Breast epithelium (tissue), 4 donors: Measurements from ENCODE around the gene CACNA2D1. TPM values are rescaled to one million over a fixed set of nuclear protein-coding genes. Genes with fewer than 3 reads are reported as not detected.

Experiments
- DNase-seq, 2 donors: peaks; one replicate each; pipeline ENCODE4 v3.0.0-alpha.2; 2019; ENCODE audit warnings: low spot score in 2 of 2
- H3K27ac ChIP-seq, 2 donors: fragments of 200-600 bp; sonication (generic) in 1 of 2; one replicate each; pipeline ENCODE4 v1.5.1; 2016 to 2019; ENCODE audit warnings: mild to moderate bottlenecking in 1 of 2
- H3K27me3 ChIP-seq, 2 donors: fragments of 200-600 bp; sonication (generic) in 1 of 2; one replicate each; pipeline versions ENCODE4 v1.5.1 to v1.6.0; 2017 to 2019; ENCODE audit warnings: control low read depth in 1 of 2, mild to moderate bottlenecking in 1 of 2
- H3K36me3 ChIP-seq: fragments of 200-600 bp; one replicate; pipeline ENCODE4 v1.5.1; 2019
- H3K4me1 ChIP-seq, 2 donors: fragments of 200-600 bp; sonication (generic); one replicate each; pipeline ENCODE4 v1.5.1; 2016 to 2019; ENCODE audit warnings: control low read depth in 1 of 2
- H3K4me3 ChIP-seq, 3 donors: fragments of 200-600 bp; sonication (generic); 1 replicate in 2 of 3; 2 replicates in 1 of 3; pipeline ENCODE4 v1.5.1; 2016 to 2019; ENCODE audit warnings: mild to moderate bottlenecking in 3 of 3, moderate library complexity in 2 of 3
- H3K9me3 ChIP-seq, 2 donors: fragments of 200-600 bp; sonication (generic) in 1 of 2; one replicate each; pipeline ENCODE4 v1.5.1; 2016 to 2019; ENCODE audit warnings: control low read depth in 1 of 2
- CTCF ChIP-seq, 3 donors: fragments of 450-650 bp; IDR thresholded peaks; one replicate each; pipeline ENCODE4 v1.5.1; 2016 to 2017; ENCODE audit warnings: antibody characterized with exemption in 3 of 3, mild to moderate bottlenecking in 3 of 3, moderate library complexity in 3 of 3
- POLR2A ChIP-seq: fragments of 450-650 bp; IDR thresholded peaks from one replicate; pipeline ENCODE4 v1.6.1; 2016; ENCODE audit warnings: antibody characterized with exemption, mild to moderate bottlenecking, moderate library complexity
- POLR2AphosphoS5 ChIP-seq, 3 donors: sonication (generic); formaldehyde crosslinking; IDR thresholded peaks; one replicate each; pipeline ENCODE4 v1.6.1; 2017; ENCODE audit warnings: antibody characterized with exemption in 3 of 3
- intact Hi-C: fragments of 100-400 bp; cut with DNase I; formaldehyde crosslinking; loops from one replicate; pipeline ENCODE4 v1.15.1; 2023; ENCODE audit warnings: low total_unique reads
- total RNA-seq, 3 donors: library from RNA; depleted of rRNA; stranded (reverse); fragments of >200 nt; gene quantifications; one replicate each; pipeline ENCODE4 v1.1.0, GENCODE V29; 2016

The CACNA2D1 gene
- total RNA-seq, 3 donors from 2014 or later: 10.2 to 79.4 (median 16.0) TPM

GRCh38 chr7:82067628-82068264, 375.8 kb downstream of the CACNA2D1 start:
- intact Hi-C loops: no loop called here

GRCh38 chr7:82057476-82057875, 386.1 kb downstream of the CACNA2D1 start:
- Histone ChIP-seq H3K27ac (no peak overlapping the region), H3K27me3 (no peaks in the 10 kb centered on the region), H3K4me1 (no peaks in the 10 kb centered on the region), H3K4me3 (no peak overlapping the region), H3K36me3 (no peaks in the 10 kb centered on the region), H3K9me3 (no peaks in the 10 kb centered on the region)
- DNase-seq: no peak
- intact Hi-C loops: no loop called here
- TF ChIP-seq POLR2A (no peak), POLR2AphosphoS5 (IDR thresholded peaks at IDR 0.05) (no peak), CTCF (IDR thresholded peaks at IDR 0.05) (no peak)

More at GRCh38 chr7:82067628-82068264, 375.8 kb downstream of the CACNA2D1 start:
- TF ChIP-seq POLR2A (no peak), POLR2AphosphoS5 (IDR thresholded peaks at IDR 0.05) (no peak), CTCF (IDR thresholded peaks at IDR 0.05) (no peak)
- Histone ChIP-seq H3K27ac (no peak overlapping the region), H3K36me3 (no peaks in the 10 kb centered on the region), H3K4me3 (no peak overlapping the region), H3K27me3 (no peaks in the 10 kb centered on the region), H3K4me1 (no peaks in the 10 kb centered on the region), H3K9me3 (no peaks in the 10 kb centered on the region)
- DNase-seq: no peak

- intact Hi-C loops: no loop called here
- DNase-seq: no peak
- TF ChIP-seq POLR2AphosphoS5 (IDR thresholded peaks at IDR 0.05) (no peak), POLR2A (no peak), CTCF (IDR thresholded peaks at IDR 0.05) (no peak)
- H3K9me3 ChIP-seq: no peaks in the 10 kb centered on the region
- H3K36me3 ChIP-seq: no peaks in the 10 kb centered on the region
- no peaks in the 10 kb centered on the region for H3K4me1 ChIP-seq
- no peak overlapping the region for H3K4me3 ChIP-seq
- H3K27ac ChIP-seq: no peak overlapping the region
- no peaks in the 10 kb centered on the region for H3K27me3 ChIP-seq
Observed at GRCh38 chr7:82056282-82056681, 387.3 kb downstream of the CACNA2D1 start.

- Histone ChIP-seq H3K9me3 (no peaks in the 10 kb centered on the region), H3K4me1 (no peaks in the 10 kb centered on the region), H3K27ac (no peak overlapping the region), H3K4me3 (no peak overlapping the region), H3K27me3 (no peaks in the 10 kb centered on the region), H3K36me3 (no peaks in the 10 kb centered on the region)
- intact Hi-C loops: no loop called here
- DNase-seq: no peak
- TF ChIP-seq POLR2A (no peak), POLR2AphosphoS5 (IDR thresholded peaks at IDR 0.05) (no peak), CTCF (IDR thresholded peaks at IDR 0.05) (no peak)
Observed at GRCh38 chr7:82054544-82054943, 389.0 kb downstream of the CACNA2D1 start.

- no peaks in the 10 kb centered on the region for H3K36me3 ChIP-seq
- no peaks in the 10 kb centered on the region for H3K27me3 ChIP-seq
- DNase-seq: no peak
- H3K27ac ChIP-seq: no peak overlapping the region
- no peak overlapping the region for H3K4me3 ChIP-seq
- no peaks in the 10 kb centered on the region for H3K4me1 ChIP-seq
- TF ChIP-seq POLR2AphosphoS5 (IDR thresholded peaks at IDR 0.05) (no peak), POLR2A (no peak), CTCF (IDR thresholded peaks at IDR 0.05) (no peak)
- intact Hi-C loops: no loop called here
- H3K9me3 ChIP-seq: no peaks in the 10 kb centered on the region
Observed at GRCh38 chr7:82053453-82054032, 390.0 kb downstream of the CACNA2D1 start.
